Thyroid gland (tissue), 4 donors: ENCODE results near the gene GAL3ST1.

Source experiments
- CTCF ChIP-seq, 6 experiments: fragments of 200-600 bp in 3 of 6; fragments of 450-650 bp in 3 of 6; sonication (generic) in 3 of 6; IDR thresholded peaks; one replicate each; pipeline ENCODE4 v1.5.1; 2016 to 2019; ENCODE audit warnings: antibody characterized with exemption in 6 of 6, mild to moderate bottlenecking in 2 of 6, inconsistent platforms in 1 of 6, moderate library complexity in 1 of 6
- POLR2A ChIP-seq, 2 donors: fragments of 450-650 bp; IDR thresholded peaks; one replicate each; pipeline ENCODE4 v1.6.1; 2017; ENCODE audit warnings: antibody characterized with exemption in 2 of 2, mild to moderate bottlenecking in 2 of 2, moderate library complexity in 1 of 2

GRCh38 chr22:30541961-30542810 is 32.3 kb downstream of the GAL3ST1 start:
- no peak for TF ChIP-seq CTCF (IDR thresholded peaks at IDR 0.05)
- no peak for TF ChIP-seq POLR2A (IDR thresholded peaks at IDR 0.05)
